Hepatocyte (in vitro differentiated cells): Measurements from ENCODE around the gene PSME4. TPM values are rescaled to one million over a fixed set of nuclear protein-coding genes. Genes with fewer than 3 reads are reported as not detected.
"Not testable (repeated sequence)": the region's sequence is repeated elsewhere in the genome, so short reads cannot be mapped to it uniquely, and the experiment has no call there.

Source experiments
- DNase-seq: peaks from one replicate; pipeline ENCODE4 v3.0.0-alpha.2; 2016; ENCODE audit warnings: low spot score
- H2AFZ ChIP-seq: fragments of 200-600 bp; sonication (generic); 2 replicates; pipeline ENCODE4 v1.6.0; 2016; ENCODE audit warnings: antibody characterized with exemption, mild to moderate bottlenecking
- H3K27ac ChIP-seq: fragments of 200-600 bp; sonication (generic); 2 replicates; pipeline ENCODE4 v1.5.1; 2016; ENCODE audit warnings: mild to moderate bottlenecking
- H3K27me3 ChIP-seq: fragments of 200-600 bp; sonication (generic); 2 replicates; pipeline ENCODE4 v1.6.1; 2016
- H3K36me3 ChIP-seq: fragments of 200-600 bp; sonication (generic); replicated peaks from 2 replicates; pipeline ENCODE4 v1.5.1; 2016; ENCODE audit warnings: low read depth; ENCODE audit not compliant: insufficient read depth
- H3K4me1 ChIP-seq: fragments of 200-600 bp; sonication (generic); 2 replicates; pipeline ENCODE4 v1.5.1; 2016; ENCODE audit warnings: mild to moderate bottlenecking, moderate library complexity; ENCODE audit not compliant: insufficient read depth
- H3K4me2 ChIP-seq: fragments of 200-600 bp; sonication (generic); 2 replicates; pipeline ENCODE4 v1.6.0; 2016
- H3K4me3 ChIP-seq: fragments of 200-600 bp; sonication (generic); 2 replicates; pipeline ENCODE4 v1.5.1; 2016; ENCODE audit warnings: mild to moderate bottlenecking
- H3K79me2 ChIP-seq: fragments of 200-600 bp; sonication (generic); 2 replicates; pipeline ENCODE4 v1.6.0; 2017; ENCODE audit warnings: mild to moderate bottlenecking
- H3K9me2 ChIP-seq: fragments of 200-600 bp; sonication (generic); replicated peaks from 2 replicates; pipeline ENCODE4 v1.6.0; 2017; ENCODE audit warnings: mild to moderate bottlenecking; ENCODE audit not compliant: insufficient read depth
- H3K9me3 ChIP-seq: fragments of 200-600 bp; sonication (generic); 2 replicates; pipeline ENCODE4 v1.5.1; 2016; ENCODE audit warnings: low read depth, mild to moderate bottlenecking
- H4K20me1 ChIP-seq: fragments of 200-600 bp; sonication (generic); 2 replicates; pipeline ENCODE4 v1.6.0; 2016; ENCODE audit warnings: mild to moderate bottlenecking; ENCODE audit not compliant: insufficient read depth, poor library complexity, severe bottlenecking
- EZH2 ChIP-seq: fragments of 200-600 bp; sonication (generic); IDR thresholded peaks from 2 replicates; pipeline ENCODE4 v1.6.1; 2016; ENCODE audit warnings: antibody characterized with exemption, mild to moderate bottlenecking, borderline replicate concordance
- EZH2phosphoT487 ChIP-seq: fragments of 200-600 bp; sonication (generic); IDR thresholded peaks from one replicate; pipeline ENCODE4 v1.6.1; 2018; ENCODE audit warnings: antibody characterized with exemption, mild to moderate bottlenecking, low read depth, moderate library complexity; ENCODE audit not compliant: unreplicated experiment, severe bottlenecking
- WGBS: methylation state at CpG from one replicate; pipeline ENCODE4 v1.1.6; 2016; ENCODE audit warnings: low lambda C conversion rate; ENCODE audit errors: missing lambda C conversion rate; 5-methylcytosine and 5-hydroxymethylcytosine counted together
- polyA plus RNA-seq: library from polyadenylated mRNA; unstranded; fragments of >200 nt; fragmentation: Nextera tagmentation; extraction: Ambion mirVana; gene quantifications from 2 replicates; pipeline ENCODE4 v1.2.1, GENCODE V29; 2016
- total RNA-seq: library from RNA; depleted of rRNA; stranded (reverse); fragments of >200 nt; gene quantifications from 2 replicates; pipeline ENCODE4 v1.2.3, GENCODE V29; 2014
- TF ChIP-seq, protein P1 (sequence below): fragments of 200-600 bp; sonication (generic); IDR thresholded peaks from 2 replicates; pipeline ENCODE4 v1.5.1; 2016; ENCODE audit warnings: antibody characterized with exemption, mild to moderate bottlenecking; ENCODE audit not compliant: poor library complexity

Gene PSME4
- total and polyA plus RNA-seq, 2 experiments from 2014 or later = 12.7 to 53.1 TPM

GRCh38 chr2:53964987-53965687 lies 5.7 kb downstream of the PSME4 start:
- DNase-seq = no peak
- Histone ChIP-seq H3K4me3 (no peak overlapping the region), H3K79me2 (peaks cover 100% of the 10 kb centered on the region), H2AFZ (no peak overlapping the region), H3K9me3 (no peaks in the 10 kb centered on the region), H3K9me2 (no peaks in the 10 kb centered on the region), H3K4me1 (peaks cover 12% of the 10 kb centered on the region), H3K4me2 (no peak overlapping the region), H3K36me3 (no peaks in the 10 kb centered on the region), H3K27me3 (no peaks in the 10 kb centered on the region), H3K27ac (no peak overlapping the region), H4K20me1 (peaks cover 86% of the 10 kb centered on the region)
- TF ChIP-seq, protein P1, sequence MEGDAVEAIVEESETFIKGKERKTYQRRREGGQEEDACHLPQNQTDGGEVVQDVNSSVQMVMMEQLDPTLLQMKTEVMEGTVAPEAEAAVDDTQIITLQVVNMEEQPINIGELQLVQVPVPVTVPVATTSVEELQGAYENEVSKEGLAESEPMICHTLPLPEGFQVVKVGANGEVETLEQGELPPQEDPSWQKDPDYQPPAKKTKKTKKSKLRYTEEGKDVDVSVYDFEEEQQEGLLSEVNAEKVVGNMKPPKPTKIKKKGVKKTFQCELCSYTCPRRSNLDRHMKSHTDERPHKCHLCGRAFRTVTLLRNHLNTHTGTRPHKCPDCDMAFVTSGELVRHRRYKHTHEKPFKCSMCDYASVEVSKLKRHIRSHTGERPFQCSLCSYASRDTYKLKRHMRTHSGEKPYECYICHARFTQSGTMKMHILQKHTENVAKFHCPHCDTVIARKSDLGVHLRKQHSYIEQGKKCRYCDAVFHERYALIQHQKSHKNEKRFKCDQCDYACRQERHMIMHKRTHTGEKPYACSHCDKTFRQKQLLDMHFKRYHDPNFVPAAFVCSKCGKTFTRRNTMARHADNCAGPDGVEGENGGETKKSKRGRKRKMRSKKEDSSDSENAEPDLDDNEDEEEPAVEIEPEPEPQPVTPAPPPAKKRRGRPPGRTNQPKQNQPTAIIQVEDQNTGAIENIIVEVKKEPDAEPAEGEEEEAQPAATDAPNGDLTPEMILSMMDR = no peak
- TF ChIP-seq EZH2phosphoT487 (no peak), EZH2 (no peak)
- whole genome bisulfite sequencing = 90% methylated on average over 11 of the region's 11 CpGs

DNA sequence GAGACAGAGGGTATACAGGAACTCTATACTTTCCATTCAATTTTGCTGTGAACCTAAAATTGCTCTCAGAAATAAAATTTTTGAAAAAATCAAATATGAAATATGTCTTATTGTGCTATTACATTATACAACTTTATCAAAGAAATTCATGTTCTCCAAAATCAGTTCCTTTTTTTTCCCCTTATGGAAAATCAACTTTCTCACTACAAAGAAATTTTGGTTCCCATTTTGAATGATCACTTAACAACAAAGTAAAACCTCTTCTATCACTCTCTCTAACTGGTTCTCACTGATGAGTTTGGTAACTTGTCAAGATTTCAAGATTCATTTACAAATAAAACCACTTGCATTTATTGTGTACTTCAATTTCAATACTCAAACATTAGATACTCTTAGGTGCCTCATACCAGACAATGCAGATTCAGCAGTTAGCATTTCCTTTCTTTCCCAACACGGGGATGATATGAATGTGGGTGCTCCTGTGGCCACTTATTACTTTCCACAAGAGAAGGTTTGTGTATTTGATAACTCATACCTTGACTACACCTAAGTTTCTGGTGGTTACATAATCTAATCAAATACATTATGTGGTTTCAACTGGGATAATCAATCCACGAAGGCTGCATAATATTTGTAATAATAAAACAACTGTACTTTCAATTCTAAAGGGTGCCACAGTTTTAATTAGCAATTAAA lies 6.4 kb downstream of the PSME4 start:
- 51% methylated on average over 2 of the region's 2 CpGs for WGBS
- no peaks in the 10 kb centered on the region for H3K9me2 ChIP-seq
- DNase-seq = no peak
- peaks cover 87% of the 10 kb centered on the region for H4K20me1 ChIP-seq
- peaks cover 100% of the 10 kb centered on the region for H3K79me2 ChIP-seq
- H3K27ac ChIP-seq = no peak overlapping the region
- H3K4me3 ChIP-seq = no peak overlapping the region
- peaks cover 12% of the 10 kb centered on the region for H3K4me1 ChIP-seq
- H3K9me3 ChIP-seq = no peaks in the 10 kb centered on the region
- TF ChIP-seq, protein P1 = no peak
- TF ChIP-seq EZH2 (no peak), EZH2phosphoT487 (no peak)
- no peaks in the 10 kb centered on the region for H3K36me3 ChIP-seq
- H2AFZ ChIP-seq = no peak overlapping the region
- H3K4me2 ChIP-seq = no peak overlapping the region
- H3K27me3 ChIP-seq = no peaks in the 10 kb centered on the region

GRCh38 chr2:53961478-53962216 lies 9.1 kb downstream of the PSME4 start:
- not testable (repeated sequence) for H3K27me3 ChIP-seq, DNase-seq, H3K9me2 ChIP-seq, H2AFZ ChIP-seq, H3K36me3 ChIP-seq, H3K4me3 ChIP-seq, H3K4me1 ChIP-seq, H3K9me3 ChIP-seq
- peaks cover 100% of the 10 kb centered on the region for H3K79me2 ChIP-seq
- WGBS = 65% methylated on average over 10 of the region's 10 CpGs
- peaks cover 79% of the 10 kb centered on the region for H4K20me1 ChIP-seq
- H3K4me2 ChIP-seq = peak overlapping the region; percentile 20
- H3K27ac ChIP-seq = peak overlapping the region; percentile 56

DNA sequence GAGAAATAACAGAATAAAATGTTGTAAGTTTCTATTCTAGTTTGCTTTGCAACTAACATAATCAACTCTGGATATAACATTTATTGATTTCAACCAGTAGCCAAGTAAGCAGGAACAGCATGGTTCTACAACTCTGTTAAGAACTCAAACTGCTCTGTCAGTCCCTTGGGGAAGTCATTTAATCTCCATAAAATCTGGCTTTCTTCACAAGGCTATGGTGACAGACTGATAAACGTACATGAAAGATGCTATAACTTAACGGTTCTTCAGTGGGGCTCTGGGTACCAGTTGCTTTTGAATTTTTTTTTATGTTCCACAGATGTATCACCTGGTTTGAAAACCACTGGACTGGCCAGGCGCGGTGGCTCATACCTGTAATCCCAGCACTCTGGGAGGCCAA lies 10.3 kb downstream of the PSME4 start:
- Histone ChIP-seq H3K4me3 (no peak overlapping the region), H3K27me3 (no peaks in the 10 kb centered on the region), H3K36me3 (no peaks in the 10 kb centered on the region), H3K9me3 (no peaks in the 10 kb centered on the region), H3K4me1 (no peaks in the 10 kb centered on the region), H3K79me2 (peaks cover 100% of the 10 kb centered on the region), H3K27ac (no peak overlapping the region), H4K20me1 (peaks cover 77% of the 10 kb centered on the region), H2AFZ (no peak overlapping the region), H3K9me2 (no peaks in the 10 kb centered on the region), H3K4me2 (no peak overlapping the region)
- WGBS = 63% methylated on average over 4 of the region's 4 CpGs
- TF ChIP-seq EZH2phosphoT487 (no peak), EZH2 (no peak)
- TF ChIP-seq, protein P1 = no peak
- no peak for DNase-seq
